H9 (cell line): ENCODE results near the gene PRMT5. TPM values are rescaled to one million over a fixed set of nuclear protein-coding genes. Genes with fewer than 3 reads are reported as not detected.

Source experiments
- DNase-seq: peaks from one replicate; pipeline ENCODE4 v3.0.0-alpha.2; 2017
- H2AFZ ChIP-seq: one replicate; pipeline ENCODE4 v1.6.1; 2013; ENCODE audit warnings: mild to moderate bottlenecking, low read length, control low read depth, moderate library complexity
- H2AK5ac ChIP-seq: 2 replicates; pipeline ENCODE4 v1.6.1; 2013; ENCODE audit warnings: low read length, control low read depth, mixed read lengths; ENCODE audit not compliant: insufficient read length
- H2BK120ac ChIP-seq: one replicate; pipeline ENCODE4 v1.6.1; 2013; ENCODE audit warnings: low read depth, mild to moderate bottlenecking, low read length, control low read depth, inconsistent platforms; ENCODE audit not compliant: poor library complexity, severe bottlenecking
- H2BK12ac ChIP-seq: 2 replicates; pipeline ENCODE4 v1.6.1; 2013; ENCODE audit warnings: low read length, control low read depth, mixed read lengths, low read depth; ENCODE audit not compliant: insufficient read length
- H2BK15ac ChIP-seq: 2 replicates; pipeline ENCODE4 v1.6.1; 2013; ENCODE audit warnings: low read depth, low read length, control low read depth
- H2BK20ac ChIP-seq: one replicate; pipeline ENCODE4 v1.6.1; 2013; ENCODE audit warnings: low read depth, mild to moderate bottlenecking, low read length, control low read depth, inconsistent platforms; ENCODE audit not compliant: poor library complexity, severe bottlenecking
- H2BK5ac ChIP-seq: 2 replicates; pipeline ENCODE4 v1.6.1; 2013; ENCODE audit warnings: low read length, control low read depth, mixed read lengths; ENCODE audit not compliant: insufficient read length
- H3K14ac ChIP-seq: 2 replicates; pipeline ENCODE4 v1.6.1; 2013; ENCODE audit warnings: low read length, control low read depth; ENCODE audit not compliant: insufficient read depth
- H3K18ac ChIP-seq: 2 replicates; pipeline ENCODE4 v1.6.1; 2013; ENCODE audit warnings: low read depth, mild to moderate bottlenecking, mixed read lengths, low read length, control low read depth; ENCODE audit not compliant: insufficient read length
- H3K23ac ChIP-seq: 2 replicates; pipeline ENCODE4 v1.6.1; 2013; ENCODE audit warnings: low read length, control low read depth, mixed read lengths, low read depth; ENCODE audit not compliant: insufficient read length
- H3K23me2 ChIP-seq: 2 replicates; pipeline ENCODE4 v1.6.1; 2013; ENCODE audit warnings: low read depth, mild to moderate bottlenecking, mixed read lengths, low read length, control low read depth; ENCODE audit not compliant: insufficient read length, poor library complexity, severe bottlenecking
- H3K27ac ChIP-seq: 2 replicates; pipeline ENCODE4 v1.5.1; 2013; ENCODE audit warnings: low read length, control low read depth, mixed read lengths, low read depth; ENCODE audit not compliant: insufficient read length
- H3K27me3 ChIP-seq: 2 replicates; pipeline ENCODE4 v1.6.1; 2013; ENCODE audit warnings: low read length, control low read depth, inconsistent platforms; ENCODE audit not compliant: insufficient read depth
- H3K4ac ChIP-seq: 2 replicates; pipeline ENCODE4 v1.6.1; 2013; ENCODE audit warnings: low read depth, mild to moderate bottlenecking, control low read depth, inconsistent platforms, low read length, moderate library complexity
- H3K4me1 ChIP-seq: 2 replicates; pipeline ENCODE4 v1.6.1; 2013; ENCODE audit warnings: low read length, control low read depth, inconsistent platforms; ENCODE audit not compliant: insufficient read depth
- H3K4me2 ChIP-seq: 2 replicates; pipeline ENCODE4 v1.6.1; 2013; ENCODE audit warnings: low read length, control low read depth, mixed read lengths; ENCODE audit not compliant: insufficient read length, insufficient read depth
- H3K56ac ChIP-seq: 2 replicates; pipeline ENCODE4 v1.6.1; 2013; ENCODE audit warnings: low read depth, mild to moderate bottlenecking, mixed read lengths, low read length, control low read depth; ENCODE audit not compliant: insufficient read length
- H3K79me1 ChIP-seq: 2 replicates; pipeline ENCODE4 v1.6.1; 2013; ENCODE audit warnings: low read depth, mild to moderate bottlenecking, moderate library complexity, low read length, control low read depth, inconsistent platforms; ENCODE audit not compliant: insufficient read depth, poor library complexity, severe bottlenecking
- H3K79me2 ChIP-seq: 2 replicates; pipeline ENCODE4 v1.6.1; 2013; ENCODE audit warnings: low read length, control low read depth, inconsistent platforms; ENCODE audit not compliant: insufficient read depth
- H3K9ac ChIP-seq: 2 replicates; pipeline ENCODE4 v1.6.1; 2013; ENCODE audit warnings: low read length, control low read depth, mixed read lengths; ENCODE audit not compliant: insufficient read length; ENCODE audit errors: extremely low read depth
- H3K9me3 ChIP-seq: one replicate; pipeline ENCODE4 v1.6.1; 2013; ENCODE audit warnings: low read depth, low read length, inconsistent platforms; ENCODE audit not compliant: control insufficient read depth
- H3T11ph ChIP-seq: one replicate; pipeline ENCODE4 v1.6.1; 2013; ENCODE audit warnings: mild to moderate bottlenecking, low read length, control low read depth, inconsistent platforms
- H4K20me1 ChIP-seq: one replicate; pipeline ENCODE4 v1.6.1; 2013; ENCODE audit not compliant: control insufficient read depth, insufficient read length, insufficient read depth
- H4K5ac ChIP-seq: 2 replicates; pipeline ENCODE4 v1.6.1; 2013; ENCODE audit warnings: low read depth, mild to moderate bottlenecking, mixed read lengths, low read length, control low read depth; ENCODE audit not compliant: insufficient read length
- H4K8ac ChIP-seq: replicated peaks from 2 replicates; pipeline ENCODE4 v1.6.1; 2013; ENCODE audit warnings: low read length, control low read depth, mixed read lengths, low read depth; ENCODE audit not compliant: insufficient read length
- H4K91ac ChIP-seq: 2 replicates; pipeline ENCODE4 v1.6.1; 2013; ENCODE audit warnings: low read depth, mild to moderate bottlenecking, moderate library complexity, mixed read lengths, low read length, control low read depth; ENCODE audit not compliant: insufficient read length
- H3K27ac Mint-ChIP-seq, 3 experiments: 2 replicates in 2 of 3; 3 replicates in 1 of 3; pipeline ENCODE4 v1.8.0; 2020 to 2021; ENCODE audit warnings: mixed read lengths in 3 of 3, mild to moderate bottlenecking in 1 of 3, moderate library complexity in 1 of 3
- H3K27me3 Mint-ChIP-seq: 2 replicates; pipeline ENCODE4 v1.8.0; 2021; ENCODE audit warnings: low read depth, mild to moderate bottlenecking, moderate library complexity, mixed read lengths
- H3K36me3 Mint-ChIP-seq, 3 experiments: 2 replicates in 2 of 3; 3 replicates in 1 of 3; pipeline ENCODE4 v1.8.0; 2020 to 2021; ENCODE audit warnings: low read depth in 3 of 3, mixed read lengths in 3 of 3; ENCODE audit not compliant: insufficient read depth in 1 of 3
- H3K4me1 Mint-ChIP-seq, 2 experiments: 2 replicates each; pipeline ENCODE4 v1.8.0; 2020; ENCODE audit warnings: mixed read lengths in 2 of 2
- H3K4me3 Mint-ChIP-seq, 2 experiments: 2 replicates in 1 of 2; 3 replicates in 1 of 2; pipeline ENCODE4 v1.8.0; 2020 to 2021; ENCODE audit warnings: mild to moderate bottlenecking in 2 of 2, mixed read lengths in 2 of 2, moderate library complexity in 1 of 2
- H3K9me3 Mint-ChIP-seq, 2 experiments: 2 replicates in 1 of 2; 3 replicates in 1 of 2; pipeline ENCODE4 v1.8.0; 2020; ENCODE audit warnings: mild to moderate bottlenecking in 2 of 2, mixed read lengths in 2 of 2, moderate library complexity in 1 of 2
- CTCF ChIP-seq: fragments of 200-600 bp; sonication (generic); conservative IDR thresholded peaks from 3 replicates; pipeline ENCODE4 v1.8.0; 2021; ENCODE audit warnings: antibody characterized with exemption, mild to moderate bottlenecking
- WGBS: extraction: QIAGEN DNeasy Blood & Tissue Kit; methylation state at CpG from one replicate; pipeline ENCODE4 v1.1.7; 2013; ENCODE audit warnings: missing lambda C conversion rate, low lambda C conversion rate, mixed read lengths; ENCODE audit not compliant: insufficient read length; ENCODE audit errors: extremely low coverage; 5-methylcytosine and 5-hydroxymethylcytosine counted together
- total RNA-seq: library from RNA; stranded (reverse); gene quantifications from 2 replicates; pipeline ENCODE4 v1.2.1, GENCODE V29; 2021

PRMT5 gene
- total RNA-seq, 1 experiment from 2014 or later: 141 TPM

GRCh38 chr14:22925513-22925912 is 3.7 kb downstream of the PRMT5 start:
- Histone ChIP-seq H2BK120ac (no peak overlapping the region), H3K27me3 (no peaks in the 10 kb centered on the region), H3K23me2 (peaks cover 12% of the 10 kb centered on the region), H4K5ac (no peak overlapping the region), H2BK12ac (no peak overlapping the region), H3K27ac (no peak overlapping the region), H3K79me2 (peaks cover 5% of the 10 kb centered on the region), H4K20me1 (no peaks in the 10 kb centered on the region), H2BK15ac (no peak overlapping the region), H3K4me2 (no peak overlapping the region), H3K23ac (no peak overlapping the region), H3K18ac (no peak overlapping the region), H3K56ac (no peak overlapping the region), H3K14ac (no peak overlapping the region), H2BK20ac (no peak overlapping the region), H2AFZ (no peak overlapping the region), H3K9me3 (no peaks in the 10 kb centered on the region), H3T11ph (no peak overlapping the region), H4K91ac (no peak overlapping the region), H3K79me1 (no peaks in the 10 kb centered on the region), H4K8ac (no peak overlapping the region), H3K4me1 (peaks cover 3% of the 10 kb centered on the region), H2AK5ac (no peak overlapping the region), H2BK5ac (no peak overlapping the region), H3K4ac (no peak overlapping the region), H3K9ac (no peak overlapping the region)
- H3K9me3 Mint-ChIP-seq: no peaks in the 10 kb centered on the region
- TF ChIP-seq CTCF: no peak
- no peak overlapping the region for H3K4me3 Mint-ChIP-seq
- DNase-seq: no peak
- H3K4me1 Mint-ChIP-seq: peaks cover 6 to 11% of the 10 kb centered on the region in 2 experiments
- no peak overlapping the region for H3K27ac Mint-ChIP-seq
- WGBS: no CpG with 5 or more reads among the region's 8 CpGs
- peaks cover 53 to 66% (median 66%) of the 10 kb centered on the region in 3 experiments for H3K36me3 Mint-ChIP-seq
- no peaks in the 10 kb centered on the region for H3K27me3 Mint-ChIP-seq
